ENCODE data around the gene NTNG1.
"Not testable (repeated sequence)": the region's sequence is repeated elsewhere in the genome, so short reads cannot be mapped to it uniquely, and the experiment has no call there.

NTNG1 gene

DNA sequence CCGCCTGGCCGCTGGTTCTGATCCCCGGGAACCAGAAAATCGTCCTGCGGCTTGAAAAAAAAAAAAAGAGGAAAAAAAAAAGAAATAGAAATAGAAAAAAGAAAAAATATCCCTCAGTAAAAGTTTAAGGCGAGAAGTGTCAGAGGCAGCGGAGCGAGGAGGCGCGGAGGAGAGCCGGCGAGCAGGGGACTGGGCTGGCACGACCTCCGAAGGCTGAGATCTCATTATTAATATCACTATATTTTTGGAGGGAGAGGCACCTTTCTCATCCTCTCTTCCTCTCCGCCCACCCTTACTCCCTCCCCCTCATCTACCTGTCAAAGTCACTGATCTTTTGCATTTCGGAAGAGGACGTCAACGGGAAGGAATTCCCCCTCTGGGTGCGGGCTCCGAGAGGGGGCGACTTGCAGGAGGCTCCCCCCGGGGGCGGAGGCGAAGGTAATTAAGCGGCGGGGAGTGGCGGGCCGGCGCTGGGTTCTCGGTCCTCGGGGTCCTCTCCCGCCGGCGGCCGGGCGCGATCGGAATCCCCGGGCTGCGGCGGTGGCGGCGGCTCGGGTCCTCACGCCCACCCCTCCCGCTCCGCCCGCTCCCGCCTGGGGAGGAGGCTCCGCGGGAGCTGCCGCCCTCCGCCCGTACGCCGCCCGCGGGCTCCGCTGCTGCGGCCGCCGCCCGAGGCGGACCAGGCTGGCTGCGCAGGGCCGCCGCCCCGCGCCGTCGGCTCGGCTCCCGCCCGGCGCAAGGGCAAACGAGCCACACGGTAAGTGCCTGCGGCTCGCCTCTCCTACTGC lies at the start of gene NTNG1:
NTNG1 (plus strand) TSS at position 337 of the 788 bp plus-strand sequence.
- DNase-seq: no peak

DNA sequence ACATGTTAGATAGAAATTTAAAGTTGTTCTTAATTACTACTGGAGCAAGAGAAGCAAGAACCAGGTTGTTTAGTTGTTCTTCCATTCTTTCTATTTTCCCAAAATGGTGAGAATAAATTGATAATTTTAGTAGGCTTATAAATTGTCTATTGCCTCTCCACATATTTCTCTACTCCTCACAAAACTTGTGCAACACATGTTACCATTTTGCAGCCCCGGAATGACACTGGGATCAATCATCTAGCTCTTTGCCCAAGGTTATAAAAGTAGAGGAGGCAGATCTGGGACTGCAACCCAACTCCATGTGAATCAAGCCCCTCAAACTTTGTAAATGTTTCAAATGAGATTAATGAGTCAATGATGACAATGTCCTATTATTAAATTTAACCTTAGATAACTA lies 49.4 kb upstream of the NTNG1 start:
- no peak for DNase-seq

DNA sequence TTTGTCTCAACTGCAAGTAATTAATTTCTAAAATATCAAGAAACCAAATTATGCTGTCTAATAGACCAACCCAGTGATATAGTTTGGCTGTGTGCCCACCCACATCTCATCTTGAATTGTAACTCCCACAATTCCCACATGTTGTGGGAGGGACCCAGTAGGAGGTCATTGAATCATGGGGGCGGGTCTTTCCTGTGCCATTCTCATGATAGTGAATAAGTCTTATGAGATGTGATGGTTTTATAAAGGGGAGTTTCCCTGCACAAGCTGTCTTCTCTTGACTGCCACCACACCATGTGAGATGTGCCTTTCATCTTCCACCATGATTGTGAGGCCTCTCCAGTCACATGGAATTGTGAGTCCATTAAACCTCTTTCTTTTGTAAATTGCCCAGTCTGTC lies 47.4 kb upstream of the NTNG1 start:
- DNase-seq: not testable (repeated sequence)

DNA sequence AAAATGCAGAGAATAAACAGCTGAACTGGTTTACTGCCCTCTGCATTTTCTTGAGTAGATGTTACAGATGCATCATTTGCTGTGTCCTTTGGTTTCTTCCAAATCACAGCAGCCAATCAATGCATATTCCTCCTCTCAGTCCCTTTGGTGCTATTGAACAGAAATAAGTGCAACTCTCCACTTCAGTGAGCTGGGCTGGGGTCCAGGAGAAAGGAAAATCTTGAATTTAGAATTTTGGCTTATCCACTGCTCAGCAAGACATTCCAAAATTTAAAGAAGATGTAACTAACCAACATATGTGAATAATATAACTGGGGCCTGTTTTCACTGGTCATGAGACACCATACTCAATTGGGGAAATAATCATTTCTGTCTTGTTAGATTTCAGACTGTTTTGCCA lies 45.2 kb upstream of the NTNG1 start:
- DNase-seq: no peak

DNA sequence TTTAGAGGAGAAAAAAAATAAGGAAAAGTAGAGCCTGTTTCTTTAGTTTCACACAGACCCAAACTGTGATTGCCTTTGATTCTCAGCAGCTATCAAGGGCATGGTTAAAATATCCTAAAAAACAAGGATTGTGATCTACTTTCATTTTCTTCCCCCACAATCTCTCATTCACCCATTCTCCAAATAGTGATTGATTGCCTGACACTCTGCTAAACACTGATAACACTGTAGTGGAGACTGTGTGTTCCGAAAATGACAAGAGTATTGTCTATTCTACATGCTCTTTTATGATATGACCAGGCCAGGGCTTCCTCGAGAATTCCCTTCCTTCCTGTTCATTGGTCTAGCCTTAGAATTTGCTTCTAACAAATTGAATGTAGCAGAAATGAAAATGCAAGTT lies 44.1 kb upstream of the NTNG1 start:
- DNase-seq: no peak

DNA sequence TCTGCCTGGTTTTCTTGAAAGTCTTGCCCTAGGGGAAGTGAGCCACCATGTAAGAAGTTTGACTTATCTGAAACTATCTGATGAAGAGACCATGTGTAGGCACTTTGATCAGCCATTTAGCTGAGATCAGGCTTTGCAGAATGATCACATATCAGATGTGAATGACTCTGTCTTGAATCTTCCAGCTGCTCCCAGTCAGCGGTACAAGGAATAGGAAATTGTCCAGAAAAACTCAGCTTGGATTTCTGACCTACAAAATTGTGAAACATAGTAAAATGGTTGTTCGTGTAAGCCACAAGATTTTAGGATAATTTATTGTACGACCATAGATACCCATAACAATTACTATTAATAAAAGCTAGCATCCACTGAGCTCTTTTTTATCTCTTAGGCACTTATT lies 41.9 kb upstream of the NTNG1 start:
- DNase-seq: no peak

DNA sequence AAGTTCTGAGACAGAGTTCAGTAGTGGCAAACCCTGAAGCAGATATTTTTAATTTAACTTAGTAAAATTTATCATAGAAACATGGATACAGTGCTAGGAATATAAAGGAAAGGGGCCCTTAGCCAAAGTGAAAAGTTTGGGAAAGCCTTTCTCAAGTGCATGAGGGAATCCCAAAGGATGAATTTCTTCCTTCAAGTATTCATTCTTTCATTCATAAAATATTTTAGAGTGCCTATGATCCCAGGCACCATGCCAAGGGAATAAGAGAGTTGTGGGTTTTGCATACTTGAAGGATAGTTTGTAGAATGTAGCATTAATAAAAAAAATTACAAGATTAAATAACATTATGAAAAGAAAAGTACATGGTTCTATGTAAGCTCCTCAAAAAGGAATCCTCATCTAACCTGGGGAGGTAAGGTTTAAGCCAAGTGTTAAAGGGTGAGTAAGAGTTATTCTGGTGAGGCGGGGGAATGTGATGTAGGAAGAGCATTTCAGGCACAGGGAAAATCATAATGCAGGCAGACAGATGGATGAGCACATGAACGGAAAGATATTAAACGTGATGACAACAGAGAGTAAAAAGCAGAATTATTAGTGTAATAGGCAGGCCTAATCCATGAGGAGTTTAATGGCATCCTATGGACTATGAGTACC lies 40.4 kb upstream of the NTNG1 start:
- DNase-seq: no peak

DNA sequence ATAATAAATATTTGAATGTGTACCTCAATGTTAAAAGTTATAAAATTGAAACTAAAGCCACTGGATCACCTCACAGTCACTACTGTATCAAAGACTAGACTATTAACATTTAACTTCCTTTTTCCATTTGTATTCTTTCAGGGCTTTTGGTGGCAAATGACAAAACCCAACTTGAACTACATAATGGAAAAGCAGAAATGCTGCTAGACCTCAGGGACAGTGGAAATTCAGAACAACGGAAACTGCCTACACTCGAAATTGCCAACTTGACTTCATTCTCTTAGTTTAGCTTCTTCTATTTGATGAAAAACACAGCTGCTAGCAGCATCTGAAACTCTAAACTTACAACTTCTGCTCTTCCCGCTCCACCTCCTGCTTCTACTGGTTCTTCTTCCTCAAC lies 34.9 kb upstream of the NTNG1 start:
- DNase-seq: no peak

DNA sequence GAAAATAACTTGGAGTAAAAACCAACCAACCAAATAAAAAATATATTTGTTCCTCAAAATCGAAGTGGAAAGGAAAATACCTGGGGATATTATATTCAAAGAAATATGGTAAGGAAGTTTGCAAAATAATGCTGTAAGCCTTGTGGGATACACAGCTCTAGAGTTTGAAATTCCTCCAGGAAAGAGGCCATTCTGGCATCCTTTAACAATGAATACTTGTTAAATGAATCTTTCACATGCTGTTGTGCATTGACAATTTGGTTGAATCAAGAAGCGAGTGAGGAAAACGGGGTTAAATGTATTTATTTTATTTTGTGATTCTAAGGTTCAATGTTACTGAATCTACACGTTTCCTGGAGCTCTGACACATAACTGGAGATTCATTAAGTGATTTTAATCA lies 30.5 kb upstream of the NTNG1 start:
- no peak for DNase-seq

DNA sequence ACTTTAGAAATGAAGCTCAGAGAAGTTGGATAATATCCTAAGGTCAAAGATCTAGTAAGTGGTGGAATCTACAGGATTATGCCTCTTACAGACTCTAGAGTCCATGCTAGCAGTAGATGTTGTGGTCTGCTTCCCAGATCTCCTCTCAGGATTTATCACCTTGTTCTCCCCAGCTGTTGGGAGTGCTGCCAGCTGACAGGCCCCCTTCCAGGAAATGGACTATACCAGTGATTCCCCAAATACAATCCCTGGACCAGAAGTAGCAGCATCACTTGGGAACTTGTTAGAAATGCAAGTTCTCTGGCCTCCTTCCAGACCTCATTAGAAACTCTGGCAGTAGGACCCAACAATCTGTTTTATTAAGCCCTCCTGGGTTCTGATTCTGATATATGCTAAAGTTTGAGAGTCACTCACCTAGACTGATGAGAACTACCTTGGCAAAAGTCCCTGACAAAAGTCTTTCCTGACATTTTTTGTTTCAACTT lies 24.5 kb upstream of the NTNG1 start:
- DNase-seq: no peak

DNA sequence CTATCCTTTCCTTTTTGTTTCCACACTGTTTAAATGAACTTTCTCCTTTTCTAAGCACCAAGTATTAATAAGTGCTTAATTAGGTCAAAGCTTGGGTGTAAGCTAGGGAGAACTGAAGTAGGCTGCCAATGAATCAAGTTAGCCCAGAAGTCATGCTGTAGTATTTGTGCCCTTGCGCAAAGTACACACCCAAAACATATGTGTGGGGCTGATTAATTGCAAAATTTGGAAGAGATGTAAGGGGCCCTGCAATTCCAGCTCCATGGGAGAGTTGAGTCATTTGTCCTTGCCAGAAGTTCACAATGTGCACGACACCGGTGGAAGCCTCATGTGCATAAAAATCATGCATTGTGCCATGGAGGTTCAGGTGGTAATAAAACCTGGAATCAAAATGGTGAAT lies 18.6 kb upstream of the NTNG1 start:
- no peak for DNase-seq

DNA sequence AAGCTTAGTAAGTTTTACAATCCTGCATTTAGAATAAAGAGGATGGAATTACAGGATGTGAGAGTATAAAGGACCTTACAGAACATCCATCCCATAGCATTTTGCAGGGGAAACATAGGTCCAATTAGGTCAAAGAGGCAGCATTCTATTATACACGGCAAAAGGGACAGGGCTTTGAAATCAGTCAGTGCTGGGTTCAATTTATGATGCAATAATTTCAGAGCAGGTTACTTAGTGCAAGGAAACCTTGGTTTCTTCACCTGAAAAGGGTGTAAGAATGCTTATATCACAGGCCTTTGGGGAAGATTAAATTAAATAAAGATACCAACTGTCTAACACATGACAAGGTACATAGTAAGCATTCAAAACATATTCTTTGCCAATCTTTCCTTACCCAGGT lies 17.1 kb upstream of the NTNG1 start:
- no peak for DNase-seq

DNA sequence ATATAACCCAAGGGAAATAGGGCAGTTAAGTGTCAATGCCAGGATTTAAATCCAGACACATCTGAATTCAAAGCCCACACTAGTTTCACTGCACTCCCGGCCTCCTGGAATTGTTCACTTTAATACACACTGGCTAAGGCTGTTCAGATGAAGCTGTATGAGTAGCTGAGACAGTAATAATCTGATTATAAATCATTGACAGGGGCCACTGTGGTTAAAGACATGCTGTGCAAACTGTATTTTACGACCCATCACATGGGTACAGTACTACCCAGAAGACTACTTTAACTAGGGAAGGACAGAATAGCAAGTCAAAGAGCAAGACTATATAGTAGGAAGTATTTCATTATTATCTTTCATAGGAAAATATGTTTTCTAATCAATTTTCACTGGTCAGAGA lies 16.1 kb upstream of the NTNG1 start:
- DNase-seq: no peak

DNA sequence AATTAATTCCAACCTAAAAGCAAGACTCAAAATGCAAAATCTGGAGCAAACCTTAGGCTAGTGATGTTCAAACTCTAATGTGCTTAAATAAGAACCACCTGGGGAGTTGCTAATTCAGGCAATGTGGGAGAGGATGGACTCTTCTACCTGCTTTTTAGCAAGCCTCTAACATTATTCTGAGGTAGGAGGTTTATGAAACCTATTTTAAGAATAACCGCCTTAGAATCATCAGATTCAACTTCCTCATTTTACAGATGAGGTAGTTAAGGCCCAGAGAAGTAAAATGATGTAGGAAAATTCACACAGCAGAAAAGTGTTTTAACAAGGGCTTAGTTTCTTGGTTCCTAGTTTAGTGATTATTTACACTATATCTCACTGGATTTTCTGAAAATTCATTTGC lies 8.6 kb upstream of the NTNG1 start:
- no peak for DNase-seq

DNA sequence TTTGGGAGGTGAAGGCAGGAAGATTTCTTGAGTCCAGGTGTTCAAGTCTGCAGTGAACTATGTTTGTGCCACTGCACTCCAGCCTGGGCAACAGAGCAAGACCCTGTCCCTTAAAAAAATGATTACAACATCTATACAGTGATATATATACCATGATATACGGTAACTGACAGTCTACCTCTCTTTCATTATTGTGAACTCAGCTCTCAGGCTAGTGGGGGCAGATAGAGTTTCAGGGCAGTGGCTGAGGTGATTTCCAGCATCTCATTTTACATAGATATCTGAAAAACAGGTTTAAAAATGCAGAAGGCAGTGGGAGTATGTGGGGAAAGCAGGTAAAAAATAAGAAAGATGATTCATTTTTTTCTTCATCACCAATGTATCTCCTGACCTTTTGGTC lies 8.1 kb upstream of the NTNG1 start:
- DNase-seq: no peak

DNA sequence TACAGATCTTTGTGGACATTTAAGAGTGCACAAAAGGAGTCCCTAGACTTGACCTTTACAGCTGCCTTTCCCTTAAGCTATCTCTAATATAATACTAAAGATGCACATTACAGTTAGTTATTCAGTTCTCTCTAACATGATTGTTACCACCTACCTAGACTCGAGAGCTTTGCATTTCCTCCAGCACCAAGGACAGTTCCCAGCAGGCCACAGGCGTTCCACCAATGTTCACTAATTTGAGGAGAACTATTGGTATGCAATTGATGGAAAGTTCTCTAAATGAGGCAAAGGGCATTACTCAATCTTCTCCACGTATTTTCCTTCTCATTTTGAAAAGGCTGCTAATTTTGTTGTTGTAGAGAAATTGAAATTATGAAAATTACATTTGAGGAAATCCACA lies 5.4 kb upstream of the NTNG1 start:
- DNase-seq: no peak

DNA sequence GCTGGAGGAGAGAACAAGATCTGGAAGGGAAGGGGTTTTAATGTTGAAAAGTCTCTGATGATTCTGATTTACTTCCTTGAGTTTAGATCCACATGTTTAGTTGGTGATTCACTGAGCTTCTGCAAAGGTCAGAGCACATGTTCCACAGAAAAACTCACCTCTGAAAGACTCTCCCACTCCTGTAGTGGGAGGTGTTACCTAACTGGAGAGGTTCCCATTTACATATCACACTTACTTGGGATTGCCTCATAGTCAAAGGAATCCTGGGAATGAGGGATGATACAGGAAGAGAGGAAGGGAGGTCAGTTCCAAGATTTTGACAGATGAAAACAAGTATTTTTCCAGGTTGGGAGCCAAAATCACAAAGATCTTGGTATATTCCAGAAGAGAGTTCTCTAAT lies 2.7 kb upstream of the NTNG1 start:
- DNase-seq: no peak

DNA sequence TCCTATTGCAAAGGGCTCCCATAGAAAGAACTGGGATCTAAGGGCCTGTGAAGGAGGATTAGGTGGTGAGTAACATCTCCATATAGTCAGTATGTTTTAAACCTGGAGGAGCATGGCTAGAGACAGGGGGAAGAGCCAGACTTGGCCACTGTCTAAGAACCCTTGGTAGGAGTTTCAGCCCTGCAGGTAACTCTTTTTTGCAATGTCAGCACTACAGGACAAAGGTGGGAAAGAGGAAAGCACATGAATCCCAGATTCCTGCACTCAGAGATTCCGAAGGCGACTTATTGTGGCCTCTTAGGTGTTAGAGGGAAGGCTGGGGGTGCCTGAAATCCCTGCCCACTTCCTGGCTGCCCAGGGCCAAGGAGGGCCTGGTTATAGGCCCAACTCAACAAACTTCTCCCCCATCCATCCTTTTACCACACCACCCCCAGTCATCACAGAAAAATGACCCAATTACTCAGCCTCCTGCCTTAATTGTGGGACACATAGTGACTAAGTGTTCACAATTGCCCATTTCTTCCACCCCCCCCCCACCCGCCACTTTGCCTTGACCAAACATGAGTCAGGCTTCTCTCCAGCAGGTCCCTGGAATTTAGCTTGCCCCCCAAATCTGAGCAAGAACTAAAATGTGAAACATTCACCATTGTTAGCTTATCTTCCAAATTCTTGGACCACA lies 1.9 kb upstream of the NTNG1 start:
- DNase-seq: no peak

DNA sequence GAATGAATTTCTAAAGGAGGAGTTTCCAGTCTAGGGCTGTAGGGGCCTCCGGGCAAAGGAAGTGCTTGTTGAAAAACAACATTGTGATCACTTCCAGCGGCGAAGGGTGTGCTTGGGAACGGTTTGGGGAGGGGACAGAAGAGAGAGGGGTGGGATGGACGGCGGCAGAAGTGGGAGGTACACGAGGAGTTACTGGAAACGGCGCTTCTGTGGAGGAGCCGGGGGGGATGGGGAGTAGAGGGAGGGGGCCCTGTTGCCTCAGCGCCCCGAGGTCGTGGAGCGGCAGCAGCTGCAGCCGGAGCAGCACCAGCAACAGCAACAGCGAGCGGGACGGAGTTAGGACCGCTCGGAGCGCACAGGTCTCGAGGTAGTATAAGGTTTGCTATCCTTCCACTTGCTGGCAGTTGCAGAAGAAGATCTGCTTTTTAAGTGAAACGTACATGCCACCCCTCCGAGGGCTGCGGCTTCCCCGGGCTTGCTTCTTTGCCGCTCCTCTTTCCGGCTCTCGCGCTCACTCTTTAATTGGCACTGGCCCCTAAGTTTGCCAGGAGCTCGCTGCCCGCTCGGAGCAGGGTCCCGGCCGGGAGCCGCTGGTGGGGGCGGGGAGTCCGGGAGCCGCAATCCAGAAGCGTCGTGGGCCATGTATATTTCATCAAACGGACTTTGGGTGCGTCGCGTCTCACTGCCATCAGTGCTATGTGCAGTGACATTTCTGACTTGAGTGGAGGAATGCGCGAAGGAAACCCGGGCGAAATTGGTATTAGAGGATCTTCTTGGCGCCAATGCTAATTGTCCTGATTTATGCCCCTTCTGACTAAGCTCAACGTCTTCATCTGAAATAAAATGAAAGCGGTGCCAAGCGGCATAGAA lies 771 bp upstream of the NTNG1 start:
- no peak for DNase-seq

DNA sequence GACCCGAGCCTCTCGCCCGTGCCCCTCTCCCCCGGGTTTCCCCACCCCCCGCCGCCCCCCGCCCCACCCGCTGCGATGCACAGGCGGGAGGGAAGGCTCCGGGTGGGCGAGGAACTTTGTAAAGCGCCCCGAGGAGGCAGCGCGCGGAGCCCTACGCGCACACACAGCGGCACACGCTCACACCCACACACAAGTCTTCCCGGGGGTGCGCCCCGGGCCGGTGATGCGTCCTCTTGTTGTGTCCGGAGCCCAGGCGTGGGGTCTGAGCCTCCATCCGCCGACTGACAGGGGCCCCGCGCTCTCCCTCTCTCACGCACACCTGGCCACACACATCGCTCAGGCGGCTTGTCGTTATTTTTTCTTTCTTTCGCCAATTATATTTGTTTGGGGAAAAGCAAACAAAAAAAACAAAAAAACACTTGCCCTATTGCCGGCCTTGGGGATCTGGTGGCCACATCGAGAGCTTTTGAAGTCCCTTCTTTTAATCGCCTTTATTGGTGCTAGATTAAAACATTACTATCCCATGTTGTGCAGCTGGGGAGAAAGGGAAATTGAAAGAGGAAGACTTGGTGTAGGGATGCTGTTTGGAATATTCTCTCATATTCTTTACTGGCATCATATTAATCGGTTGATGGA lies 770 bp downstream of the NTNG1 start:
- DNase-seq: no peak

DNA sequence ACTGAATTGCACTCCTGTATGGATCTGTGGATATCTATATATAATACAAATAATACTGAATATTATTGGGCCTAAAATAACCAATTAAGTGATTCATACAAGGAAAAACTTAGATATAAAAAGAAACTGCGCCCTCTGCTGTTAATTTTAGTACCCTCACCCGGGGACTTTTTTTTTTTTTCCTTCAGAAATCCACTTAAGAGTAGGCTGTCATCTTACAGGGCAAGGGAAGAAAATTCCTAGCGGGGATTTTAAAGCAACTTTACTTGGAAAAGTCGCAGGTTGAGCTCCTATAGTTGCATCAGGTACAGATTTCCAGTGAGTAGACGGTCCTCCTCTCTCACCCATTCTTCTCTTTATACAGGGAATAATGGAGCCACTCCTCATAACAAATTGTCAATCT lies 1.3 kb downstream of the NTNG1 start:
- no peak for DNase-seq

DNA sequence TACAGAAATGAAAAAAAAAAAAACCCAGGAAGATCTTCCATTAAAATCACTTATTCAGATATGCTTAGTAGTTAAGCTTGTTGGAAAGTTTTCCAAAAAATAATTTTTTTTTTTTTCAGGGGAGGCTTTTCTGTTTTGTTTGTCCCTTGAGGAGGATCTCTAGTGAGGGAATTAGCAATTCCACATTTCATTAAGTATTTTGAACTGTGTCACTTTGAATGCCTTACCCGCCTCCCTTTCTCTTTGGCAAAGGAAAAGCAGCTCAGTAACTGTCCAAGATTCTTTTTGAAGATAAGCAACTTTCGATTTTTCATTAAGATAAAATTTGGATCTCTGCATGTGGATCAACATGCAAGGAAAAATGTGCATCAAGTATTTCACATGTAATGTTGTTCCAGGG lies 1.8 kb downstream of the NTNG1 start:
- DNase-seq: no peak

DNA sequence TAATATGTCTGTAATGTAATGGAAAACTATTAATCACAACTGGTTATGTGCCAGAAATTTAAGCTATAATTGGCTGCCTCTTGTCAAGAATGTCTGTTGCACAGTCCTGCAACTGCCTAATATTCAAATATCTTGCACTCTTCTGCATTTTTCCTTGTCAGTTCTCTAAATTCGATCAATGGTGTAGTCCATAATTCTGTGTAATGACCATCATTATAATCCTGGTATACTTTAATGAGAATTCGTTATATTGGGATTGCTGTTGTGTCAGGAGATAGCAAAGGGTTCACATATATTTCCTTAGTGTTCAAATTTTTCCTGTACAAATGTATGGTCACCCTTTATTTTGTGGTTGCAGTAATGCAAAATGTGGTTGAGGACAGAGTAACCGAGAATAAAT lies 4.8 kb downstream of the NTNG1 start:
- no peak for DNase-seq

Measured in activated CD4-positive, alpha-beta T cell treated with anti-CD3 and anti-CD28 coated beads for 1 hour (primary cell).